ENCODE data around the gene DACH2. TPM values are rescaled to one million over a fixed set of nuclear protein-coding genes. Genes with fewer than 3 reads are reported as not detected.

The DACH2 gene
- total RNA-seq, 1 donor from 2014 or later = 0.11 TPM

DNA sequence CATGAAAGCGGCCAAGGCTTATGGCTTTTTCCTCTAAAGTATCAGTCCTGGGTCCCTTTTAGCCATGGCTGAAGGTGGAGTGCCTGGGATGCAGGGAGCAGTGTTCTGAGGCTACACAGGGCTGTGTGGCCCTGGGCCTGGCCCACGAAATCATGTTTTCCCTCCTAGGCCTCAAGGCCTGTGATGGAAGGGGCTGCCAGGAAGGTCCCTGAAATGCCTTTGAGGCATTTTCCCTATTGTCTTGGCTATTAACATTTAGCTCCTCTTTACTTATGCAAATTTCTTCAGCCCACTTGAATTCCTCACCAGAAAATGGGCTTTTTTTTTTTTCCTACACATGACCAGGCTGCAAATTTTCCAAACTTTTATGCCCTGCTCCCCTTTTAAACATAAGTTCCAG, 657.0 kb downstream of the DACH2 start:
- Histone ChIP-seq H3F3A (ENCODE audit: low read depth) (no peaks in the 10 kb centered on the region), H3K4me1 (no peaks in the 10 kb centered on the region), H4K20me1 (ENCODE audit: low read depth) (no peaks in the 10 kb centered on the region), H3K27ac (no peak overlapping the region), H3K36me3 (no peaks in the 10 kb centered on the region), H3K9me3 (ENCODE audit: low read depth) (peaks cover 7% of the 10 kb centered on the region), H3K4me3 (no peak overlapping the region), H3K4me2 (no peak overlapping the region), H3K27me3 (no peaks in the 10 kb centered on the region), H3K79me2 (ENCODE audit: low read depth) (no peaks in the 10 kb centered on the region), H2AFZ (replicated peaks) (no peak overlapping the region), H3K9ac (no peak overlapping the region)
- Mint-ChIP-seq H3K36me3 (no peaks in the 10 kb centered on the region), H3K4me1 (no peaks in the 10 kb centered on the region), H3K27me3 (ENCODE audit: insufficient read depth, low read depth) (no peaks in the 10 kb centered on the region), H3K4me3 (no peak overlapping the region), H3K27ac (no peak overlapping the region), H3K9me3 (peaks cover 8% of the 10 kb centered on the region)
- TF ChIP-seq EZH2 (IDR thresholded peaks at IDR 0.05) = no peak
- TF ChIP-seq EZH2phosphoT487 (IDR thresholded peaks at IDR 0.05) = no peak
- TF ChIP-seq, protein P1, sequence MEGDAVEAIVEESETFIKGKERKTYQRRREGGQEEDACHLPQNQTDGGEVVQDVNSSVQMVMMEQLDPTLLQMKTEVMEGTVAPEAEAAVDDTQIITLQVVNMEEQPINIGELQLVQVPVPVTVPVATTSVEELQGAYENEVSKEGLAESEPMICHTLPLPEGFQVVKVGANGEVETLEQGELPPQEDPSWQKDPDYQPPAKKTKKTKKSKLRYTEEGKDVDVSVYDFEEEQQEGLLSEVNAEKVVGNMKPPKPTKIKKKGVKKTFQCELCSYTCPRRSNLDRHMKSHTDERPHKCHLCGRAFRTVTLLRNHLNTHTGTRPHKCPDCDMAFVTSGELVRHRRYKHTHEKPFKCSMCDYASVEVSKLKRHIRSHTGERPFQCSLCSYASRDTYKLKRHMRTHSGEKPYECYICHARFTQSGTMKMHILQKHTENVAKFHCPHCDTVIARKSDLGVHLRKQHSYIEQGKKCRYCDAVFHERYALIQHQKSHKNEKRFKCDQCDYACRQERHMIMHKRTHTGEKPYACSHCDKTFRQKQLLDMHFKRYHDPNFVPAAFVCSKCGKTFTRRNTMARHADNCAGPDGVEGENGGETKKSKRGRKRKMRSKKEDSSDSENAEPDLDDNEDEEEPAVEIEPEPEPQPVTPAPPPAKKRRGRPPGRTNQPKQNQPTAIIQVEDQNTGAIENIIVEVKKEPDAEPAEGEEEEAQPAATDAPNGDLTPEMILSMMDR (IDR thresholded peaks at IDR 0.05) = no peak
- no peak for DNase-seq (ENCODE audit: low spot score)

DNA sequence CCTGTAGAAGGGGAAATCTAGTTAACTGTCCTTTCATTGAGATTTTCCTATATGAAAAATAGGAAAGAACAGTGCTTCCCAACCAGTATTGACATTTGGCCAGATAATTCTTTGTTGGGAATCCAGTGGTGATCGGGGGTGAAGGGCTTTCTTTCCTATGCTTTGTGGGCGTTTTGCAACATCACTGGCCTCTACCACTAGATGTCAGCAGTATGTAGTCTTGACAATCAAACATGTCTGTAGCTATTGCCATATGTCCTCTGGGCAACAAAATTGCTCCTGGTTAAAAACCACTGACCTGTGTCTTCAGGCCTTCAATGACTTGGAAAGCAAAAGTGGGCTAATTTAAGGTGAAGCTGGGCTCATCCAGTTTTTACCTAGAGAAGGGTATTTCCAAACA, 658.5 kb downstream of the DACH2 start:
- Histone ChIP-seq H3F3A (ENCODE audit: low read depth) (no peaks in the 10 kb centered on the region), H3K36me3 (no peaks in the 10 kb centered on the region), H3K27ac (no peak overlapping the region), H2AFZ (replicated peaks) (no peak overlapping the region), H3K4me2 (no peak overlapping the region), H3K27me3 (no peaks in the 10 kb centered on the region), H3K9ac (no peak overlapping the region), H3K9me3 (ENCODE audit: low read depth) (peaks cover 7% of the 10 kb centered on the region), H4K20me1 (ENCODE audit: low read depth) (no peaks in the 10 kb centered on the region), H3K4me1 (no peaks in the 10 kb centered on the region), H3K79me2 (ENCODE audit: low read depth) (no peaks in the 10 kb centered on the region), H3K4me3 (no peak overlapping the region)
- Mint-ChIP-seq H3K9me3 (peaks cover 8% of the 10 kb centered on the region), H3K4me3 (no peak overlapping the region), H3K27ac (no peak overlapping the region), H3K27me3 (ENCODE audit: insufficient read depth, low read depth) (no peaks in the 10 kb centered on the region), H3K36me3 (no peaks in the 10 kb centered on the region), H3K4me1 (no peaks in the 10 kb centered on the region)
- peak; percentile 40 for DNase-seq (ENCODE audit: low spot score)
- TF ChIP-seq, protein P1 (IDR thresholded peaks at IDR 0.05) = peak; percentile 48
- TF ChIP-seq EZH2phosphoT487 (IDR thresholded peaks at IDR 0.05) (no peak), EZH2 (IDR thresholded peaks at IDR 0.05) (no peak)

DNA sequence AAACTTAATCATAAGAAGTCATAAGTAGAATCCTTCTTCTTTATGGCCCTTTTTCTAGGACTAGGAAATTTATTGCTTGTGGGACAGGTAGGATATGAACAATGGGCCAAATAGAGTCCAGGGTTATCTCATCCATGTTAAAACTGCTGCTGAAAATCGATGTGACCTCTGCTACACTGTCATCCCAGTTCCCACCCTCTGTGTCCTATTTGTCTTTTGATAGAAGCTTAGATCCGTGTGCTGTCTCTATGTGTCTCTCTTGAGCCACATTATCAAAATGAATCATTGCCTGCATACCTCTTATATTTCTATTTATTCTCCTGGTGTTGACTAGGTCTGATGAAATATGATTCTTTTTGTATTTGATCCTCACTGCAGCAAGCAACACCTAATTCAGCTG, 661.4 kb downstream of the DACH2 start:
- no peaks in the 10 kb centered on the region for H3K27me3 ChIP-seq

More for the DNA sequence above, 661.4 kb downstream of the DACH2 start:
- TF ChIP-seq, protein P1 (IDR thresholded peaks at IDR 0.05) = no peak
- TF ChIP-seq EZH2 (IDR thresholded peaks at IDR 0.05) (no peak), EZH2phosphoT487 (IDR thresholded peaks at IDR 0.05) (no peak)
- Mint-ChIP-seq H3K9me3 (peaks cover 4% of the 10 kb centered on the region), H3K4me1 (no peaks in the 10 kb centered on the region), H3K27me3 (ENCODE audit: insufficient read depth, low read depth) (no peaks in the 10 kb centered on the region), H3K36me3 (no peaks in the 10 kb centered on the region), H3K27ac (no peak overlapping the region), H3K4me3 (no peak overlapping the region)
- Histone ChIP-seq H3K4me2 (no peak overlapping the region), H4K20me1 (ENCODE audit: low read depth) (no peaks in the 10 kb centered on the region), H3K4me1 (no peaks in the 10 kb centered on the region), H3K27ac (no peak overlapping the region), H2AFZ (replicated peaks) (no peak overlapping the region), H3K9ac (no peak overlapping the region), H3K4me3 (no peak overlapping the region), H3K79me2 (ENCODE audit: low read depth) (no peaks in the 10 kb centered on the region), H3K36me3 (no peaks in the 10 kb centered on the region), H3K9me3 (ENCODE audit: low read depth) (peaks cover 7% of the 10 kb centered on the region), H3F3A (ENCODE audit: low read depth) (no peaks in the 10 kb centered on the region)
- DNase-seq (ENCODE audit: low spot score) = no peak

Measured in neural progenitor cell (in vitro differentiated cells).